HCT116 (cell line): Measurements from ENCODE around the gene SOBP. TPM values are rescaled to one million over a fixed set of nuclear protein-coding genes. Genes with fewer than 3 reads are reported as not detected.

Source experiments
- ATAC-seq: fragments of 200-7000 bp; cut with Tn5 transposase; 2 replicates; pipeline ENCODE4 v1.9.1; 2020; ENCODE audit warnings: mild to moderate bottlenecking, moderate library complexity
- BruUV-seq: library from RNA; stranded (reverse); fragments of 400-500 nt; replicated peaks from 2 replicates; lab custom pipeline; 2021; lab: Mats Ljungman, UMichigan
- CTCF ChIA-PET: fragments of 300-600 bp; sonication (Branson Sonifier 250); formaldehyde crosslinking; loops from one replicate; lab custom pipeline; 2021; ENCODE audit warnings: antibody characterized with exemption; lab: Charles Lee
- POLR2A ChIA-PET: fragments of 300-600, 350-600 bp; sonication (Branson Sonifier 250); formaldehyde crosslinking; loops from one replicate; lab custom pipeline; 2021; ENCODE audit warnings: antibody characterized with exemption; lab: Charles Lee
- RAD21 ChIA-PET, 2 experiments: fragments of 300-600 bp; sonication (Branson Sonifier 250); formaldehyde crosslinking; loops; one replicate each; lab custom pipeline; 2023; ENCODE audit warnings: low total read pairs in 2 of 2; ENCODE audit not compliant: uncharacterized antibody in 2 of 2, unreplicated experiment in 2 of 2, low non-redundant PET in 1 of 2; lab: Charles Lee
- DNase-seq: peaks from one replicate; pipeline ENCODE4 v3.0.0-alpha.2; 2010; ENCODE audit warnings: low read depth, low spot score
- H2AFZ ChIP-seq: fragments of 200-600 bp; shearing (Covaris generic), sonication (generic); 2 replicates; pipeline ENCODE4 v1.6.1; 2017; ENCODE audit warnings: low read depth, mixed run types, mixed read lengths, antibody characterized with exemption, low read length; ENCODE audit not compliant: poor library complexity, severe bottlenecking
- H3K27ac ChIP-seq: 2 replicates; pipeline ENCODE4 v1.5.1; 2012; ENCODE audit warnings: low read depth, low read length
- H3K27me3 ChIP-seq: fragments of 200-600 bp; sonication (generic); 2 replicates; pipeline ENCODE4 v1.6.1; 2016; ENCODE audit warnings: mixed run types, low read length, mixed read lengths; ENCODE audit not compliant: insufficient read depth
- H3K36me3 ChIP-seq, 2 experiments: fragments of 200-500 bp in 1 of 2; fragments of 200-600 bp in 1 of 2; sonication (Bioruptor generic) in 1 of 2; sonication (generic) in 1 of 2; 2 replicates each; pipeline versions ENCODE4 v1.5.1 to v1.6.1; 2014 to 2016; ENCODE audit warnings: low read length in 2 of 2, inconsistent platforms in 1 of 2, mixed read lengths in 1 of 2, mixed run types in 1 of 2; ENCODE audit not compliant: insufficient read depth in 2 of 2, control insufficient read depth in 1 of 2
- H3K4me1 ChIP-seq, 2 experiments: fragments of 200-600 bp in 1 of 2; sonication (generic) in 1 of 2; 2 replicates each; pipeline versions ENCODE4 v1.5.1 to v1.6.1; 2012 to 2017; ENCODE audit warnings: low read length in 2 of 2, inconsistent platforms in 1 of 2, mild to moderate bottlenecking in 1 of 2, mixed read lengths in 1 of 2, mixed run types in 1 of 2, moderate library complexity in 1 of 2; ENCODE audit not compliant: insufficient read depth in 2 of 2, control insufficient read depth in 1 of 2
- H3K4me2 ChIP-seq: fragments of 200-600 bp; sonication (generic); 2 replicates; pipeline ENCODE4 v1.6.1; 2017; ENCODE audit warnings: mixed run types, low read length, mixed read lengths
- H3K4me3 ChIP-seq, 2 experiments: fragments of 200-600 bp in 1 of 2; sonication (generic) in 1 of 2; replicated peaks in 1 of 2; 2 replicates each; pipeline ENCODE4 v1.5.1; 2011 to 2016; ENCODE audit warnings: low read length in 2 of 2, control low read depth in 1 of 2, low read depth in 1 of 2, mild to moderate bottlenecking in 1 of 2, mixed read lengths in 1 of 2, mixed run types in 1 of 2
- H3K79me2 ChIP-seq: fragments of 200-600 bp; sonication (generic); 2 replicates; pipeline ENCODE4 v1.6.1; 2017; ENCODE audit warnings: mild to moderate bottlenecking, mixed run types, low read length, moderate library complexity, mixed read lengths; ENCODE audit not compliant: insufficient read depth
- H3K9ac ChIP-seq: fragments of 200-600 bp; sonication (generic); 2 replicates; pipeline ENCODE4 v1.6.1; 2016; ENCODE audit warnings: low read length, mixed read lengths
- H3K9me2 ChIP-seq: fragments of 200-600 bp; sonication (generic), shearing (Covaris generic); 2 replicates; pipeline ENCODE4 v1.6.1; 2017; ENCODE audit warnings: mixed run types, mild to moderate bottlenecking, moderate library complexity; ENCODE audit not compliant: insufficient read depth
- H3K9me3 ChIP-seq, 2 experiments: fragments of 200-500 bp in 1 of 2; fragments of 200-600 bp in 1 of 2; sonication (Bioruptor generic) in 1 of 2; sonication (generic) in 1 of 2; 2 replicates each; pipeline ENCODE4 v1.6.1; 2014 to 2017; ENCODE audit warnings: low read length in 2 of 2, mixed read lengths in 2 of 2, inconsistent platforms in 1 of 2, low read depth in 1 of 2, mild to moderate bottlenecking in 1 of 2, mixed run types in 1 of 2, moderate library complexity in 1 of 2; ENCODE audit not compliant: control insufficient read depth in 1 of 2, insufficient read depth in 1 of 2
- H4K20me1 ChIP-seq: fragments of 200-600 bp; sonication (generic), shearing (Covaris generic); 2 replicates; pipeline ENCODE4 v1.6.1; 2017; ENCODE audit warnings: mixed run types, mild to moderate bottlenecking, moderate library complexity; ENCODE audit not compliant: insufficient read depth
- CBX3 ChIP-seq: IDR thresholded peaks from 2 replicates; pipeline ENCODE4 v1.6.1; 2012; ENCODE audit warnings: low read depth
- CEBPB ChIP-seq: IDR thresholded peaks from 2 replicates; pipeline ENCODE4 v1.6.1; 2012; ENCODE audit warnings: low read depth
- EGR1 ChIP-seq: IDR thresholded peaks from 2 replicates; pipeline ENCODE4 v1.6.1; 2012; ENCODE audit warnings: low read depth
- ELF1 ChIP-seq: IDR thresholded peaks from 2 replicates; pipeline ENCODE4 v1.6.1; 2012; ENCODE audit warnings: low read depth, borderline replicate concordance
- MAX ChIP-seq: IDR thresholded peaks from 2 replicates; pipeline ENCODE4 v1.6.1; 2012
- POLR2A ChIP-seq: IDR thresholded peaks from 2 replicates; pipeline ENCODE4 v1.7.0; 2011; ENCODE audit warnings: borderline replicate concordance; ENCODE audit not compliant: insufficient read depth, insufficient read length; ENCODE audit errors: extremely low read depth
- RAD21 ChIP-seq: IDR thresholded peaks from 2 replicates; pipeline ENCODE4 v1.6.1; 2012; ENCODE audit warnings: low read depth, mild to moderate bottlenecking
- TCF7L2 ChIP-seq: IDR thresholded peaks from 2 replicates; pipeline ENCODE4 v1.7.0; 2011; ENCODE audit warnings: borderline replicate concordance, inconsistent platforms; ENCODE audit not compliant: insufficient read depth, insufficient read length; ENCODE audit errors: extremely low read depth
- ZBTB33 ChIP-seq: IDR thresholded peaks from 2 replicates; pipeline ENCODE4 v1.6.1; 2011; ENCODE audit warnings: mild to moderate bottlenecking, low read length, moderate library complexity; ENCODE audit not compliant: insufficient replicate concordance; ENCODE audit errors: extremely low read depth
- intact Hi-C: fragments of 100-400 bp; cut with micrococcal nuclease; formaldehyde crosslinking; loops from 2 replicates; pipeline ENCODE4 v1.10.0; 2022
- total RNA-seq: library from RNA; stranded (reverse); gene quantifications from one replicate; pipeline ENCODE4 v1.2.1, GENCODE V29; 2021; ENCODE audit not compliant: unreplicated experiment

Gene SOBP
- total RNA-seq, 1 experiment from 2014 or later, result 2.6 TPM

GRCh38 chr6:107579456-107580056 is 89.6 kb downstream of the SOBP start:
- intact Hi-C loops, result no loop called here
- CTCF ChIA-PET, result no interaction called here
- TF ChIP-seq POLR2A (no peak), EGR1 (no peak), ELF1 (no peak), CBX3 (no peak), MAX (no peak), RAD21 (no peak), CEBPB (no peak), ZBTB33 (no peak), TCF7L2 (no peak)
- TF ChIP-seq, all 23 proteins: peak for 0
- ATAC-seq, result no peak
- ChIA-PET POLR2A (no interaction called here), RAD21 (no interaction called here)
- no peak for DNase-seq
- H3K36me3 ChIP-seq, result no peaks in the 10 kb centered on the region
- H3K9me2 ChIP-seq, result no peaks in the 10 kb centered on the region
- no peak overlapping the region for H3K4me3 ChIP-seq
- H3K27me3 ChIP-seq, result no peaks in the 10 kb centered on the region
- H3K27ac ChIP-seq, result no peak overlapping the region
- no peak overlapping the region for H3K4me2 ChIP-seq
- no peaks in the 10 kb centered on the region for H3K4me1 ChIP-seq
- H3K79me2 ChIP-seq, result no peaks in the 10 kb centered on the region
- no peak overlapping the region for H2AFZ ChIP-seq
- H3K9ac ChIP-seq, result no peak overlapping the region
- no TSS peak for BruUV-seq
- no peaks in the 10 kb centered on the region for H4K20me1 ChIP-seq
- H3K9me3 ChIP-seq, result no peaks in the 10 kb centered on the region
